HepG2 (cell line): ENCODE data around the gene OR2F2. TPM values are rescaled to one million over a fixed set of nuclear protein-coding genes. Genes with fewer than 3 reads are reported as not detected.

Experiments used
- ATAC-seq: fragments of 200-7000 bp; cut with Tn5 transposase; 3 replicates; pipeline ENCODE4 v1.9.1; 2020; ENCODE audit warnings: mild to moderate bottlenecking, moderate library complexity
- BruUV-seq: library from RNA; stranded (reverse); fragments of 400-500 nt; replicated peaks from 2 replicates; lab custom pipeline; 2021; lab: Mats Ljungman, UMichigan
- CTCF ChIA-PET: fragments of 300-600 bp; formaldehyde crosslinking; extraction: SDS; loops from one replicate; lab custom pipeline; 2021; ENCODE audit warnings: low total read pairs, inconsistent platforms, low intra/inter-chr PET ratio; lab: Yijun Ruan, JAX
- POLR2A ChIA-PET: fragments of 350-600 bp; sonication (Branson Sonifier 250); formaldehyde crosslinking; loops from one replicate; lab custom pipeline; 2020; ENCODE audit warnings: antibody characterized with exemption, inconsistent platforms; lab: Yijun Ruan, JAX
- DNase-seq: peaks from one replicate; pipeline ENCODE4 v3.0.0-alpha.2; 2015; ENCODE audit warnings: low spot score
- FAIRE-seq: peaks from 3 replicates; lab custom pipeline; 2011; peaks lifted over from hg19 to GRCh38; lab: Jason Lieb, UNC
- H2AFZ ChIP-seq: one replicate; pipeline ENCODE4 v1.6.1; 2011; ENCODE audit warnings: low read length, inconsistent platforms
- H3K27ac ChIP-seq: fragments of 300-600 bp; 3 replicates; pipeline ENCODE4 v1.8.0; 2011; ENCODE audit warnings: mixed run types, mild to moderate bottlenecking, mixed read lengths, low read length, inconsistent platforms; ENCODE audit not compliant: insufficient read depth; ENCODE audit errors: extremely low read length
- H3K27me3 ChIP-seq, 2 experiments: fragments of 200-600 bp in 1 of 2; 2 replicates in 1 of 2; 3 replicates in 1 of 2; pipeline versions ENCODE4 v1.6.0 to v1.8.0; 2011; ENCODE audit warnings: low read length in 2 of 2, mild to moderate bottlenecking in 2 of 2, moderate library complexity in 2 of 2, inconsistent platforms in 1 of 2; ENCODE audit not compliant: insufficient read depth in 2 of 2, control insufficient read depth in 1 of 2
- H3K36me3 ChIP-seq, 2 experiments: fragments of 200-600 bp in 1 of 2; replicated peaks in 1 of 2; 2 replicates in 1 of 2; 3 replicates in 1 of 2; pipeline versions ENCODE4 v1.5.1 to v1.8.0; 2011; ENCODE audit warnings: low read length in 2 of 2, inconsistent platforms in 1 of 2; ENCODE audit not compliant: insufficient read depth in 2 of 2, control insufficient read depth in 1 of 2
- H3K4me1 ChIP-seq: 2 replicates; pipeline ENCODE4 v1.5.1; 2012; ENCODE audit warnings: low read length, inconsistent platforms; ENCODE audit not compliant: insufficient read depth
- H3K4me2 ChIP-seq: 2 replicates; pipeline ENCODE4 v1.6.0; 2011; ENCODE audit warnings: low read depth, low read length, inconsistent platforms
- H3K4me3 ChIP-seq, 3 experiments: fragments of 200-600 bp in 1 of 3; sonication (generic), shearing (Covaris generic) in 1 of 3; replicated peaks in 1 of 3; 2 replicates each; pipeline ENCODE4 v1.5.1; 2011 to 2016; ENCODE audit warnings: low read length in 3 of 3, inconsistent platforms in 2 of 3, low read depth in 2 of 3, mild to moderate bottlenecking in 2 of 3, control low read depth in 1 of 3, mixed read lengths in 1 of 3; ENCODE audit not compliant: insufficient read depth in 1 of 3
- H3K79me2 ChIP-seq: one replicate; pipeline ENCODE4 v1.6.1; 2011; ENCODE audit warnings: low read length, inconsistent platforms; ENCODE audit not compliant: insufficient read depth
- H3K9ac ChIP-seq: 2 replicates; pipeline ENCODE4 v1.6.0; 2011; ENCODE audit warnings: mild to moderate bottlenecking, low read depth, low read length, inconsistent platforms; ENCODE audit not compliant: insufficient read depth
- H3K9me3 ChIP-seq: 2 replicates; pipeline ENCODE4 v1.5.1; 2012; ENCODE audit warnings: mild to moderate bottlenecking, low read length
- H4K20me1 ChIP-seq: 2 replicates; pipeline ENCODE4 v1.6.0; 2011; ENCODE audit warnings: inconsistent platforms, mild to moderate bottlenecking, low read length, moderate library complexity; ENCODE audit not compliant: insufficient read depth
- ARNTL ChIP-seq: sonication (generic); formaldehyde crosslinking; IDR thresholded peaks from 2 replicates; pipeline ENCODE4 v1.4.0; 2020; ENCODE audit warnings: mild to moderate bottlenecking, missing genetic modification reagents
- GPBP1L1 ChIP-seq: sonication (generic); formaldehyde crosslinking; IDR thresholded peaks from 2 replicates; pipeline ENCODE4 v1.5.0; 2020; ENCODE audit warnings: mild to moderate bottlenecking, missing genetic modification reagents
- SETDB1 ChIP-seq: sonication (generic); formaldehyde crosslinking; IDR thresholded peaks from 2 replicates; pipeline ENCODE4 v1.5.1; 2020; ENCODE audit warnings: missing genetic modification reagents, mild to moderate bottlenecking, borderline replicate concordance
- SRSF9 ChIP-seq: fragments of 200-400 bp; formaldehyde crosslinking; IDR thresholded peaks from 2 replicates; pipeline ENCODE4 v1.6.1; 2018; ENCODE audit warnings: borderline replicate concordance, mild to moderate bottlenecking, low read depth, low read length; ENCODE audit not compliant: insufficient read depth, poor library complexity, severe bottlenecking
- ZFP36 ChIP-seq: fragments of 150-350 bp; IDR thresholded peaks from 2 replicates; pipeline ENCODE4 v1.6.1; 2018; ENCODE audit warnings: borderline replicate concordance, low read length, low read depth; ENCODE audit not compliant: partially characterized antibody
- ZNF160 ChIP-seq: sonication (generic); formaldehyde crosslinking; IDR thresholded peaks from 2 replicates; pipeline ENCODE4 v1.8.0; 2022; ENCODE audit warnings: mild to moderate bottlenecking, inconsistent platforms, missing genetic modification reagents
- ZNF556 ChIP-seq: sonication (generic); formaldehyde crosslinking; IDR thresholded peaks from 2 replicates; pipeline ENCODE4 v1.4.0; 2020; ENCODE audit warnings: mild to moderate bottlenecking, missing genetic modification reagents, borderline replicate concordance
- ZNF766 ChIP-seq: sonication (generic); formaldehyde crosslinking; IDR thresholded peaks from 2 replicates; pipeline ENCODE4 v1.5.0; 2020; ENCODE audit warnings: missing genetic modification reagents, borderline replicate concordance
- ZNF784 ChIP-seq: sonication (generic); formaldehyde crosslinking; IDR thresholded peaks from 2 replicates; pipeline ENCODE4 v1.5.1; 2020; ENCODE audit warnings: missing genetic modification reagents, mild to moderate bottlenecking, borderline replicate concordance
- ZNF788 ChIP-seq: sonication (generic); formaldehyde crosslinking; IDR thresholded peaks from 2 replicates; pipeline ENCODE4 v1.5.0; 2020; ENCODE audit warnings: mild to moderate bottlenecking, missing genetic modification reagents, borderline replicate concordance
- WGBS: methylation state at CpG from one replicate; pipeline ENCODE4 v1.1.6; 2017; ENCODE audit warnings: low lambda C conversion rate; 5-methylcytosine and 5-hydroxymethylcytosine counted together
- in situ Hi-C: cut with HindIII; loops from 2 replicates; pipeline ENCODE4 v1.10.0; 2017; ENCODE audit warnings: low pct_unique_long_range_greater_than_20kb; ENCODE audit not compliant: extremely low pct_ligation_motif_present
- intact Hi-C: fragments of 100-400 bp; cut with micrococcal nuclease; formaldehyde crosslinking; loops from one replicate; pipeline ENCODE4 v1.10.0; 2022; ENCODE audit not compliant: unreplicated experiment
- polyA plus RNA-seq, 8 experiments: library from polyadenylated mRNA; depleted of rRNA in 3 of 8; stranded (reverse) in 7 of 8; unstranded in 1 of 8; fragments of >200 nt; fragmentation: Illumina TruSeq in 4 of 8; extraction: Trizol in 4 of 8; gene quantifications; 2 replicates each; pipeline versions ENCODE4 v1.2.1 to v1.2.3, GENCODE V29; 2011 to 2016; ENCODE audit warnings: low read depth in 4 of 8, missing spikeins in 1 of 8, mixed read lengths in 1 of 8; ENCODE audit not compliant: insufficient read depth in 1 of 8
- total RNA-seq, 5 experiments: library from RNA; depleted of rRNA; stranded (reverse); fragments of >200 nt; fragmentation: Illumina TruSeq; extraction: Trizol; gene quantifications; 2 replicates each; pipeline ENCODE4 v1.2.3, GENCODE V29; 2016; ENCODE audit warnings: low read depth in 1 of 5
- TF ChIP-seq, protein P1 (sequence below): IDR thresholded peaks from 2 replicates; pipeline ENCODE4 v1.6.1; 2016; ENCODE audit warnings: control low read depth

The OR2F2 gene
- total and polyA plus RNA-seq, 2 of the 13 experiments (the other 11 are each of a cell fraction or from before 2014, with no cell fraction given): 0.13 TPM; not detected in 1

DNA sequence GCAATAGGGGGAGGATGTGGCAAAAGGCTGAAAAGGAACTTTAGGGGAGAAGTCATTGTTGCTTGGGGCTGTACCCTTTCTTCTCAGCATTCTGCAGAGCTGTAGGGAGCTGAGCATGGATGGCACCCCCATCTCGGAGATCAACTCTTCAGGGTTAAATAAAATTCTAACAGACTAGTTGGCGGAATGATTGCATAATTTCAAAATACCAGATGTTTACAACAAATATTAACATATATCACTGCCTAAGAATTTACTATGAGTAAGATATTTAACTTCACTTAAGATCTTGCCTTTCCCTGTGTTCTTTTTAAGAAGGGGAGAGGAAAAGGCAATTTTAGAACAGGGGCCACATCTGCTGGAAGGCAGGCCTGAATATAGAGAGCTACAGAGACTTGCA is 19.1 kb downstream of the OR2F2 start (continued):
- TF ChIP-seq GPBP1L1 (CRISPR knock-in tag) (no peak), SETDB1 (CRISPR knock-in tag) (no peak)
- TF ChIP-seq, all 625 proteins: peak for 0

GRCh38 chr7:143954544-143954943 is 19.5 kb downstream of the OR2F2 start, which contains the start of gene OR2F1:
TSS of gene OR2F1 (plus strand) at chr7:143954844. CDS start at chr7:143959971, 5,127 bp downstream.
- DNase-seq: no peak
- Histone ChIP-seq H3K9me3 (no peaks in the 10 kb centered on the region), H4K20me1 (no peaks in the 10 kb centered on the region), H3K79me2 (no peaks in the 10 kb centered on the region), H3K27ac (no peak within 1 kb of the TSS), H3K4me2 (no peak within 1 kb of the TSS), H3K4me1 (peaks cover 18% of the 10 kb centered on the region), H3K4me3 (no peak within 1 kb of the TSS), H3K9ac (no peak within 1 kb of the TSS), H2AFZ (no peak within 1 kb of the TSS), H3K36me3 (no peaks in the 10 kb centered on the region), H3K27me3 (no peaks in the 10 kb centered on the region)
- no TSS peak for BruUV-seq
- WGBS: 80% methylated on average over 3 of the region's 3 CpGs
- intact Hi-C loops: no loop called here
- ChIA-PET CTCF (no interaction called here), POLR2A (no interaction called here)
- no peak for ATAC-seq
- no peak for FAIRE-seq
- in situ Hi-C loops: no loop called here
- TF ChIP-seq ZFP36 (no peak), ZNF160 (CRISPR knock-in tag) (no peak), ZNF766 (CRISPR knock-in tag) (no peak), ZNF556 (CRISPR knock-in tag) (no peak), ZNF784 (CRISPR knock-in tag) (no peak), ZNF788 (CRISPR knock-in tag) (no peak), ARNTL (CRISPR knock-in tag) (no peak), SRSF9 (no peak)
- TF ChIP-seq, protein P1, sequence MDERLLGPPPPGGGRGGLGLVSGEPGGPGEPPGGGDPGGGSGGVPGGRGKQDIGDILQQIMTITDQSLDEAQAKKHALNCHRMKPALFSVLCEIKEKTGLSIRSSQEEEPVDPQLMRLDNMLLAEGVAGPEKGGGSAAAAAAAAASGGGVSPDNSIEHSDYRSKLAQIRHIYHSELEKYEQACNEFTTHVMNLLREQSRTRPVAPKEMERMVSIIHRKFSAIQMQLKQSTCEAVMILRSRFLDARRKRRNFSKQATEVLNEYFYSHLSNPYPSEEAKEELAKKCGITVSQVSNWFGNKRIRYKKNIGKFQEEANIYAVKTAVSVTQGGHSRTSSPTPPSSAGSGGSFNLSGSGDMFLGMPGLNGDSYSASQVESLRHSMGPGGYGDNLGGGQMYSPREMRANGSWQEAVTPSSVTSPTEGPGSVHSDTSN (CRISPR knock-in tag): no peak
